Mesodermal cell (in vitro differentiated cells): Measurements from ENCODE around the gene PARVB.

ENCODE experiments used
- H3K27ac ChIP-seq: 2 replicates; pipeline ENCODE4 v1.7.0; 2013; ENCODE audit warnings: mild to moderate bottlenecking, low read depth, low read length, moderate library complexity; ENCODE audit not compliant: severe bottlenecking
- H3K36me3 ChIP-seq: 2 replicates; pipeline ENCODE4 v1.7.1; 2013; ENCODE audit warnings: mild to moderate bottlenecking, low read length, moderate library complexity; ENCODE audit not compliant: control insufficient read depth, insufficient read depth
- H3K4me1 ChIP-seq: one replicate; pipeline ENCODE4 v1.7.1; 2013; ENCODE audit warnings: mild to moderate bottlenecking, low read length; ENCODE audit not compliant: insufficient read depth, control insufficient read depth, poor library complexity, severe bottlenecking
- H3K4me3 ChIP-seq: 2 replicates; pipeline ENCODE4 v1.7.0; 2013; ENCODE audit warnings: low read length, control low read depth, mild to moderate bottlenecking; ENCODE audit not compliant: insufficient read depth, poor library complexity, severe bottlenecking; ENCODE audit errors: extremely low read depth
- H3K9me3 ChIP-seq: 2 replicates; pipeline ENCODE4 v1.7.1; 2013; ENCODE audit warnings: mild to moderate bottlenecking, low read length, moderate library complexity; ENCODE audit not compliant: control insufficient read depth
- WGBS, 2 experiments: methylation state at CpG; one replicate each; pipeline ENCODE4 v1.1.5; 2013; ENCODE audit warnings: missing lambda C conversion rate in 2 of 2; ENCODE audit not compliant: insufficient coverage in 2 of 2; 5-methylcytosine and 5-hydroxymethylcytosine counted together

PARVB gene

GRCh38 chr22:44194569-44194968 lies 170.5 kb downstream of the PARVB start:
- 83 to 87% methylated on average over 2 of the region's 2 CpGs for WGBS, 2 experiments
- H3K9me3 ChIP-seq = no peaks in the 10 kb centered on the region
- H3K36me3 ChIP-seq = no peaks in the 10 kb centered on the region
- H3K4me1 ChIP-seq = no peaks in the 10 kb centered on the region
- H3K4me3 ChIP-seq = no peak overlapping the region
- H3K27ac ChIP-seq = no peak overlapping the region

DNA sequence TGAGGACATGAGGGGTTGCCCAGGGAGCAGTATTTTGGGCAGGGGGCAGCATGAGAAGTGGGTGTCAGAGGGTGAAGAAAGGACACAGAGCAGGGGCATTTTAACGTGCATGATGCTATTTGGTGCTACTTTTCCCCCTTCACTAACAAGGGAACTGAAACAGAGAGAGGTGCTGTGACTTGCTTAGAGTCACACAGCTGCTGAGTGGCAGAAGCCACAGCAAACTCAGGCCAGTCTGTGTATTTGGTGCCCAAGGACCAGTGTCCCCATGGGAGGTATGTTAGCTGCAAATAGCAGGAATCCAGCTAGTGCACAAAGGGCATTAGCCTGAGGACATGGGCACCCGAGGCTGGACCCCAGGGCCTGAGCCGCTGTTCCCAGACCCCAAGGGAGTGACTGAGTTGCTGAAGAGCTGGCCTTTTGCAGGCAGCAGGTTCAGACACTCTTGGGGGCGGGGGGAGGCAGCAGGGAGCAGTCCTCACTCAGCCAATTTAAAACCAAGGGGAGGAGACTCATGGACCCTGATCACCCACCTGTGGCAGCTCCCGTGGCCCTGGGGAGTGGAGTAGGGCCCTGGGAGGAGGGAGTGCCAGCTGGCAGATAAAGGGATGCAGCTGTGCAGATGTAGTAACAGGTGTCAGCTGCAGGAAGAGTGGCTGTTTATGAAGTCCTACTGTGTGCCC lies 171.2 kb downstream of the PARVB start:
- no peak overlapping the region for H3K27ac ChIP-seq
- no peaks in the 10 kb centered on the region for H3K9me3 ChIP-seq
- H3K4me1 ChIP-seq = no peaks in the 10 kb centered on the region
- no peaks in the 10 kb centered on the region for H3K36me3 ChIP-seq
- WGBS, 2 experiments = 61 to 78% methylated on average over 3 of the region's 5 CpGs
- H3K4me3 ChIP-seq = no peak overlapping the region

- Histone ChIP-seq H3K27ac (no peak overlapping the region), H3K9me3 (no peaks in the 10 kb centered on the region), H3K4me1 (no peaks in the 10 kb centered on the region), H3K36me3 (no peaks in the 10 kb centered on the region), H3K4me3 (no peak overlapping the region)
- WGBS, 2 experiments = 68 to 85% methylated on average over 8 of the region's 9 CpGs
Measured at GRCh38 chr22:44196241-44196640, 172.1 kb downstream of the PARVB start.

GRCh38 chr22:44196731-44197131 lies 172.6 kb downstream of the PARVB start:
- Histone ChIP-seq H3K4me3 (no peak overlapping the region), H3K9me3 (no peaks in the 10 kb centered on the region), H3K36me3 (no peaks in the 10 kb centered on the region), H3K27ac (no peak overlapping the region), H3K4me1 (no peaks in the 10 kb centered on the region)
- 86 to 88% methylated on average over 7 to 10 of the region's 10 CpGs for WGBS, 2 experiments

DNA sequence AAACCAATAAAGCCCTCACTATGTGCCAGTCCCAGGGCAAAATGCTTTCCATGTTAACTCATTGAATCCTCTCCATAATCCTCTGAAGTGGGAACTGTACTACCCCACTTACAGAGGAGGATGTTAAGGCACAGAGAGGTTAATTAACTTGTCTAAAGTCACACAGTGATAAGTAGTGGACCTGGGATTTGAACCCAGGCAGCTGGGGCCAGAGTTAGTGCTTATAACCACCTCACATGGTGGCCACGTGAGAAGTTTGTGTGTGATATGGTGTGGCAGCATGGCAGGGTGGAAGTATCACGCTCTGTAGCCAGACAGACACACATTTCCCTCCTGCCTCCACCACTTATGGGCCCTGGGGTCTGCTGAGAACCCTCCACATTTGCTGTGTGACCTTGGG lies 173.2 kb downstream of the PARVB start:
- Histone ChIP-seq H3K4me1 (no peaks in the 10 kb centered on the region), H3K27ac (no peak overlapping the region), H3K4me3 (no peak overlapping the region), H3K9me3 (no peaks in the 10 kb centered on the region), H3K36me3 (no peaks in the 10 kb centered on the region)
- WGBS, 2 experiments = no CpG with 5 or more reads among the region's 2 CpGs

- Histone ChIP-seq H3K36me3 (no peaks in the 10 kb centered on the region), H3K9me3 (no peaks in the 10 kb centered on the region), H3K4me3 (no peak overlapping the region), H3K27ac (no peak overlapping the region), H3K4me1 (no peaks in the 10 kb centered on the region)
- 77 to 83% methylated on average over 2 of the region's 2 CpGs for WGBS, 2 experiments
Measured at GRCh38 chr22:44199164-44199563, 175.1 kb downstream of the PARVB start.

- Histone ChIP-seq H3K27ac (no peak overlapping the region), H3K36me3 (no peaks in the 10 kb centered on the region), H3K4me3 (no peak overlapping the region), H3K9me3 (no peaks in the 10 kb centered on the region), H3K4me1 (no peaks in the 10 kb centered on the region)
- 87 to 100% methylated on average over 5 of the region's 5 CpGs for WGBS, 2 experiments
Measured at GRCh38 chr22:44199866-44200265, 175.8 kb downstream of the PARVB start.

DNA sequence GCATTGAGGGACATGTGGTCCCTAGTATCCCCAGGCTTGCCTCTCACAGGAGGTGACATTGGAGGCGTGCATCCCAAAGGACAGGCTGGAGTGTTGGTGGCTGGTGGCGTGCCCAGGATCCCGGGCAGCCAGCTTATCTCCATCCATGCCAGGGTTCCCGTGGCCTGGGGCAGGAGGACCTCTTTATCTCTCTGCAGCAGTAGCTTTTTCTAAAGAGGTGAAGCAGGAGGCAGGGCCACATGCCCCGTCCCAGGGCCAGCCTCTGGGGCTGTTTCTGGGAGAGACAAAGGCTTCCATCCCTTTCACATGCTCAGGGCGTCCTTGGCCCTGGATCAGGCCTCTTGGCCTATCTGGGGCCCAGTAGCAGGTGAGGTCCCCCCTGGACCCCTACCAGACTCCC lies 176.3 kb downstream of the PARVB start:
- no peaks in the 10 kb centered on the region for H3K36me3 ChIP-seq
- no peaks in the 10 kb centered on the region for H3K9me3 ChIP-seq
- 91 to 95% methylated on average over 5 to 6 of the region's 6 CpGs for WGBS, 2 experiments
- H3K27ac ChIP-seq = no peak overlapping the region
- no peak overlapping the region for H3K4me3 ChIP-seq
- H3K4me1 ChIP-seq = no peaks in the 10 kb centered on the region

GRCh38 chr22:44200855-44201550 lies 176.9 kb downstream of the PARVB start:
- H3K9me3 ChIP-seq = no peaks in the 10 kb centered on the region
- no peak overlapping the region for H3K27ac ChIP-seq
- no peaks in the 10 kb centered on the region for H3K36me3 ChIP-seq
- no peak overlapping the region for H3K4me3 ChIP-seq
- 91 to 96% methylated on average over 12 to 17 of the region's 17 CpGs for WGBS, 2 experiments
- H3K4me1 ChIP-seq = no peaks in the 10 kb centered on the region

- no peak overlapping the region for H3K27ac ChIP-seq
- no peak overlapping the region for H3K4me3 ChIP-seq
- H3K9me3 ChIP-seq = no peaks in the 10 kb centered on the region
- H3K36me3 ChIP-seq = no peaks in the 10 kb centered on the region
- H3K4me1 ChIP-seq = no peaks in the 10 kb centered on the region
- 95% methylated on average over 9 to 10 of the region's 12 CpGs for WGBS, 2 experiments
Measured at GRCh38 chr22:44201665-44202064, 177.6 kb downstream of the PARVB start.

GRCh38 chr22:44202261-44202789 lies 178.2 kb downstream of the PARVB start:
- Histone ChIP-seq H3K9me3 (no peaks in the 10 kb centered on the region), H3K4me3 (no peak overlapping the region), H3K4me1 (no peaks in the 10 kb centered on the region), H3K27ac (no peak overlapping the region), H3K36me3 (no peaks in the 10 kb centered on the region)
- WGBS, 2 experiments = 81 to 86% methylated on average over 8 to 11 of the region's 11 CpGs
